GM21360 (cell line): ENCODE data around the gene UBAC2.

ENCODE experiments used
- ATAC-seq: cut with Tn5 transposase; IDR thresholded peaks from one replicate; pipeline ENCODE4 v1.9.1; 2021; ENCODE audit warnings: mild to moderate bottlenecking, moderate library complexity; ENCODE audit not compliant: unreplicated experiment

Gene UBAC2

DNA sequence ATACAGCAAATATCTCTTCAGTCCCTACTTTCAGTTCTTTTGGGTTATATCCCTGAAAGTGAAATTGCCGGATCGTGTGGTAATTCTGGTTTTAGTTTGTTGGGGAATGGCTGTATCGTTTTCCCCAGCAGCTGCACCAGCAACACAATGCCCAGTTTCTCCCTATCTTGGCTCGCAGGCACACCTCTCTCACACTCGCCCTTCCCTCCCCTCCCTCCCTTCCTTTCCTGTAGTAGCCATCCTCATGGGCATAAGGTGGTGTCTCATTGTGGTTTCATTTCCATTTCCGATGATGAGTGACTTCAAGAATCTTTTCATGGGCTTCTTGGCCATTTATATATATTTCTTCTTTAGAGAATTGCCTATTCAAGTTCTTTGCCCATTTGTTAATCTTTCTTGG, 66.2 kb downstream of the UBAC2 start:
- ATAC-seq = no peak

DNA sequence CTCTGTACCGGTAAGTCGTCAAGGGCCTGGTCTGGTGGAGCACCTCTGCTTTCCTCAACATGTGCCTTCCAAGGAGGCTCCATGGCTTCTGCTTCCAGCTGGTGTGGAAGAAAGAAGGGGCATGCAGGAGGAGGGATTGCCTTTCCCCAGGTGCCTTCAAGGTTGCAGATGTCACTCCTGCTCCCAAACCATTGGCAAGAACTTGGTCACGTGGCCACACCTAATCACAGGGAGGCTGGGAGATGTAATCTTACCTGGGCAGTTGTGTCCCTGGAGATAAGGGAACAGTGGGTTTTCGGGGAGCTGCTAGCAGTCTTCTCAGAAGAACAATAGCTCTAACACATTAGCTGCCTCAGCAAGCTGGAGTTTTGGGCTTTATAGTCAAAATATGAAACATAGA, 67.3 kb downstream of the UBAC2 start:
- ATAC-seq = no peak

DNA sequence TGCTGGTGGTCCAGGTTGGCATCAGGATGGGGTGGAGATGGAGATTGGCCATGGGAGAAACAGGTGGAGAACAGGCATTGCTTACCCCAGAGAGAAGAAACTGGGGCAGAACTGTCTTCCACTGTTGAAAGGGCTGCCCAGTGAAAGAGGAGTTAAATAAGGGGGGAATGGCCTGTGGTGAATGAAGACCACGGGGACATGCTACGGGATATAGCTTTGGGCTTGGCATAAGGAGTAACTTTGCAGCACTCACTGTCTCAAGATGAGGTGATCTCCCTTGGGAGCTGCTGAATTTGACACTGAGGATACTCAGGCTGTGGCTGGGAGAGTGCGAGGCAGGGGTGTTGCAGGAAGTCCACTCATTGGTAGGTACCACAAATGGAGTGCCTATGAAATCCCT, 68.2 kb downstream of the UBAC2 start:
- ATAC-seq = no peak

DNA sequence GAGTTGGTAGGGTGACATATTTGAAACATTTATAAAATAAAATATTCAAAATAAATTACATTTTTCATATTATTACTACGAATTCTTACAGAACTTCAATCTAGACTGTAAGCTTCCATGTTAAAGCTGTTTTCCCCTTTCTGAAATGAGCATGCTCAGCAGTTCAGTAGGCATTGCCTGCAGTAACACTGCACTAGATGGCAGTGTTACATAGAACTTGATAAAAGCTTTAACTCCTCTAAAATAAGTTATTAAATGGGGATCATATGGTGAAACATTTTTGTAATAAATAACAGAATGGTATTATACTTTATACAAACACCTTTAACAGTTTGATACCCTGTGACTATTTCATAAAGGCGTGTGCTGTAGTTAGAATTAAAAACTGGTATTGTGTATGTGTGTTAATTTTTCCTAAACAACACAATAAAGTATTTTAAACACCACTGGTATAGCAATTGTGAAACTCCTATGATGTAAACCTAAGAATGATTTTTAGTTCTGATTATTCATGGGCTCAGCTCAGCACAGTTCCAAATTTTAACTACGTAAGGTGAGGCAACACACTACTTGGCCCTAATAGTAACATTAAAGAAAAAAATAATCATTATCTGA, 69.1 kb downstream of the UBAC2 start:
- ATAC-seq = peak; percentile 59

DNA sequence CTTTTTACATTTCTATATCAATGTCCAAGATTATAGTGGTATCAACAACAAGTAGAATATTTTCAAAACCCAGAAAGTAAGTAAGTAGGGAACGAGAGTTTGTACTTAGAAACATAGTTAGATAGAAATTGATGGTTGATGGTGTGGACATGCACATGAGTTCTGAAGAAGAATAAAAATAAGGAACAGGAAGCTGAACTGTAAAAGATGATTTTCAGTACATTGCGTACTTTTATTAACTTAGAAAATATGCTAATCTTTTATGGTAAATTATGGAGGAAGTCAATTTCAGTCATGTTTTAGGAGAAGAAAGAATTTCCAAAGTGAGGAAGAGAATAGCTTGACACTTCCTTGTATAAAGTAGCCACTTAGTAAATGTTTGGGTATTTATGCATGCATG, 69.9 kb downstream of the UBAC2 start:
- ATAC-seq = no peak

DNA sequence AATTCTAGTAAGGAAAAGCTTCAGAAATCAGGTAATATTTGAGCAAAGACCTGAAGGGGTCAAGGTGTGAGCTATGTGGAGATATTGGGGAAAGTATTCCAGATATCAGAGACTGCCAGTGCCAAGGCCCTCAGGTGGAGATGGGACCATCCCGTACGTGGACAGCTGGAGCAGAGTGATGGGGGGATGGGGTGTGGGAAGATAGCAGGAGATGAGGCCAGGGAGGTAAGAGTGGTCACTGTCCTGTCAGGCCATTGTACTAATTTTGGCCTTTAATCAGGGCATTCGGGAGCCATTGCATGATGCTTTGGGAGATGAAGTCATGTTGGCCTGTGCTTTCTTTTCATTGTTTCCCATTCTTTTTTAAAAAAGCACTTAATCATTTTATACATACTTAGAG, 70.6 kb downstream of the UBAC2 start:
- ATAC-seq = no peak

DNA sequence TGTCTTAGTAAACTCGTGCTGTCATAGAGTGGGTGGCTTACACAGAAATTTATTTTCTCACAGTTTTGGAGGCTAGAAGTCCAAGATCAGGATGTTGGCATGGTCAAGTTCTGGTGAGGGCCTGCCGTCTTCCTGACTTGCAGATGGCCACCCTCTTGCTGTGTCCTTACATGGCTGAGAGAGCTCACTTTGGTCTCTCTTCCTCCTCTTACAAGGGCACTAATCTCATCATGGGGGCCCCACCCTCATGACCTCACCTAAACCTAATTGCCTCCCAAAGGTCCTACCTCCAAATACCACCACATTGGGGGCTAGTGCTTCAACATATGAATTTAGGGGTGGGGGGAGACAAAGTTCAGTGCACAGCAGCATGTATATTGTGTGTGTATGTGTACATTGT, 71.8 kb downstream of the UBAC2 start:
- ATAC-seq = no peak

DNA sequence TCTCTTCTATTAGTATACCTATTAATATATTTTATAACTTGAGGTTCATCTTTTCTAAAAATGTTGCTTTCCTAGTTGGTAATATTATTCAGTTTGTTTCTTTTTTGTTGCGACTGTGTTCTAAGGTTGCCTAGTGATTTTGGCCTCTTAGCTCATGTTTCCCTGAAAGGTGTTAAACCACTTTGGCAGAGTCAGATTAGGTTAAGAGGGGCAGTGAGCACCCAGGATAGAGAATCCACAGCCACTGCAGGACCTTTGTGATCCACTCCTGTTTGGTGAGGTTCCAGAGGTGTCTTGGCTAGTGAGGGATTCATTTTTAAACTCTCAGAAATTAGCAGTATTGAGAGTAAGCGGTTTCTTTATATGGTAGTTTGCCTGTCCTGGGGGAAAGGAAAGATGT, 72.5 kb downstream of the UBAC2 start:
- ATAC-seq = no peak

DNA sequence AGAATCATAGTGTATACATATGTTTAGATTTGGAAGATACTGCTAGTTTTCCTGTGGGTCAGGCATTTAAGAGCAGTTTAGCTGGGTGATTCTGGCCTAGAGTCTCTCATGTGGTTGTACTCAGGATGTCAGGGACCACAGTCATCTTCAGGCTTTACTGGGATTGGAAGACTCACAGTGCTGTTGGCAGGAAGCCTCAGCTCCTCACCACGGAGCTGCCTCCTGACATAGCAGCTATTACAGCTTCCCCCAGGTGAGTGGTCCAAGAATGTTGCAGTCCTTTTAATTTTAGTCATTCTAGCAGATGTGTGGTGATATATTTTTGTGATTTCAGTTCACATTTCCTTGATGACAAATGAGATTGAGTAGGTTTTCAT, 74.4 kb downstream of the UBAC2 start:
- ATAC-seq = no peak

DNA sequence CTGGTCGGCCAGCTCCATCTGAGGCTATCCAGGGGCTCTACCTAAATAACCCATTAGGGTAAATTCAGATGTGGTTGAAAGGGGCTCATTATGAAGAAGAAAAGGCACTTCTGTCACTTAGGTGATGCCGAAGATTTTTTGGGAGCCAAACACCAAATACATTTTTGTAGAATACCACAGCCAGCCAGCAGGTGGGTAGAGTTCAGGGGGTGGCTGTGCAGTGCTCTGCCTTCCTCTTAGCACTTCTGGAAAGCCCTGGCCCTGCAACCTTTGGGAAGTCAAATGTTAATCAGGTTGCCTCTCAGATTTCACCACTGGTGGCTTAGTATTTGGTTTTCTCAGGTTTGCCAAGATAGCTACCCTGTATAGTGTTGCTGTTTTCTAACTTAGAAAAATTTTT, 76.1 kb downstream of the UBAC2 start:
- ATAC-seq = no peak

DNA sequence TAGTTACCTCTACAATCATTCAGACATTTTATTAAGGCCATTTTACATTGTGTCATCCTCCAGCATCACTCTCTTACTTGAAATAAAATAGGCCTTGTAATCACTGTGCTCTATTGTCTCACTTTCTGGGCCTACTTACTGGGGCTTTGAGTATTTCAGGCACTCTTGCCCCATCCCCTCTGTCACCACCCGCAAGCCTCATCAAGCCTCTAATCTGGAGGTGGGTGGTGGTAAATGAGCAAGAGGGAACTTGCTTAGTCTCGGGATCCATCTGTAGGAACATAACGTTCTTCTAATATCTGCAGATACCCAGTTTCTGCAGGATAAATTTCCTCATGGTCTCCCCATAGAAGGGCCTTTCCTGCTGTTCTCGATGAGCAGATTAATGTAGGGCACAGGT, 77.0 kb downstream of the UBAC2 start:
- no peak for ATAC-seq

DNA sequence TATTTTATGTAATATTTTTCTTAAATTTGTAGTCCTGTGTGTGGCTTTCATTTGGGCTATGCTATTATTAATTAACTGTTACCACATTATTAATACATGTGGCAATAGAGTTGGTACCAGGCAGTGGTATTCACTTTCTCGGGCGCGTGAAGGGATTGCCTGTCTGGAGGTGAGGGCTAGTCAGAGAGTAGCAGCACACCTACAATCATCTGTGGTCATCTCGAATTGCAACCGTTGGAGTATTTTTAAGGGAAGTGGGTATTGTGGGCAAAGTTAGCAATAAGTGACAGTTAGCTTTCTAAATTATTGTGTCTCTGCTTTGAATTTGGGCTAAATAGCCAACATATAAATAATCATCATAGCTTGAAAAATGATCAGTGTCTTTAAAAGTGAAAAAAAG, 77.5 kb downstream of the UBAC2 start:
- no peak for ATAC-seq

DNA sequence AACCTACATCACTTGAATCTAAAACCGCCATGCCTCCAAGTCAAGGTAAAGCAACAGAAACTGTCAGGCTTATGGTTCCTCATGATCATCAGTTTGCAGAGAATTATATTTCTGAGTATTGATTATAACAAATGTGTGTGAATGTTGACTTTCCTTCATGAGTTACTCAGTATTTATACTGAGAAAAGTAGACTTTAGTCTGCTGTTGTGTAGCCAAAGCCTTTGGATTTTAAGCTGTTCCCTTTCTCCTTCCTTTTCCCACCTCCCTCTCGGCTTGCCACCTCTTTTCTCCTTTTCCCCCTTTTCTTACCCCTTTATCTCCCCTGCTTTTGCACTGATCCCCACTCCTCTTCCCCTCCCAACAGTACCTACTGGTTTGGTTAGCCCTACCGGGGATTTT, 78.2 kb downstream of the UBAC2 start:
- ATAC-seq = no peak

DNA sequence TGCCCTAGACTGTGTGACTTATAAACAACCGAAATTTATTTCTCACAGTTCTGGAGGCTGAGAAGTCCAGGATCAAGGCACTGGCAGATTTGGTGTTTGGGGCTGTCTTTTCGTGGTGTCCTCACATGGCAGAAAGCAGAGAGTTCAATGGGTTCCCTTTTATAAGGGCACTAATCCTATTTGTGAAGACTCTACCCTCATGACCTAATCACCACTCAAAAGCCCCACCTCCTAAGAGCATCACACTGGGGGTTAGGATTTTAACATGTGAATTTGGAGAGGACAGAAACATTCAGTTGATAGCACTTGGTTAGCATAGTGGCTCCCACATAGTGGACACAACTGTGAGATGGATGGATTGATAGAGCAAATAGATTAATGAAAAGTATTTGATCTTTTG, 79.0 kb downstream of the UBAC2 start:
- ATAC-seq = no peak

DNA sequence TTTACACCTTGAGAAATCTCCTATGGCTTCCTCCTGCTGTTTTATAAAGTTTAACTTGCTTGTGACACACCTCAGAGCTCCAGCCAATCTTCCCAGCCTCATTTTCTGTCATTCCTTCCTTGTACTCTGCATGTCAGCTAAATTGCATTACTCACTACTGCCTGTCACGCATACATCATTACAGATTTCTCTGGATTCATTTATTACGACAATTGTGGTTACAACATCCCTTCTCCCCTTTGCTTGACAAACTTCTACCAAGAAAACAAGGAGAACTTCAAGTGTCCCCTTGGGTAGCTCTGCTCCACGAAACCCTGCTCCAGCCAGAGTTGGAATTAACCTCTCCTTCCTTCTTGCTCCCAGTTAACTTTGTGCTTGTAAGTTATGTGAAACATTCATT, 79.5 kb downstream of the UBAC2 start:
- ATAC-seq = no peak

DNA sequence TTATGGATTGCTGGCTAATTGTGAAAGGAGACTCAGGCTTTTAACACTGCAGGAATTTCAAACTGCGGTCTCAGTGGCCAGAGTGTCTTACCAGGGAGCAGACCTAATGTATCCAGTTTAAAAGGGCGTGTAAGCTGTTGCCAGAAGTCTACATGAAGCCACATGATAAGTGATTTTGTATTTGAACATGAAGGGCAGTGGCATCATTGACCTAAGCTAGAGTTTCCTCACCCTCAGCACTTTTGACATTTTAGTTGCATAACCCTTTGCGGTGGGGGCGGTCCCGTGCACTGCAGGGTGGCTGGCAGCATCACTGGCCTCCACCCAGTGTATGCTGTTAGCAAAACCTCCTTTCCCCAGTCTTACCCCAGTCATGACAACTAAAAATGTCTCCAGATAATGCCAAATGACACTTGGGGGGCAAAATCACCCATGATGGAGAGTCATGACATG, 81.2 kb downstream of the UBAC2 start:
- peak; percentile 61 for ATAC-seq

DNA sequence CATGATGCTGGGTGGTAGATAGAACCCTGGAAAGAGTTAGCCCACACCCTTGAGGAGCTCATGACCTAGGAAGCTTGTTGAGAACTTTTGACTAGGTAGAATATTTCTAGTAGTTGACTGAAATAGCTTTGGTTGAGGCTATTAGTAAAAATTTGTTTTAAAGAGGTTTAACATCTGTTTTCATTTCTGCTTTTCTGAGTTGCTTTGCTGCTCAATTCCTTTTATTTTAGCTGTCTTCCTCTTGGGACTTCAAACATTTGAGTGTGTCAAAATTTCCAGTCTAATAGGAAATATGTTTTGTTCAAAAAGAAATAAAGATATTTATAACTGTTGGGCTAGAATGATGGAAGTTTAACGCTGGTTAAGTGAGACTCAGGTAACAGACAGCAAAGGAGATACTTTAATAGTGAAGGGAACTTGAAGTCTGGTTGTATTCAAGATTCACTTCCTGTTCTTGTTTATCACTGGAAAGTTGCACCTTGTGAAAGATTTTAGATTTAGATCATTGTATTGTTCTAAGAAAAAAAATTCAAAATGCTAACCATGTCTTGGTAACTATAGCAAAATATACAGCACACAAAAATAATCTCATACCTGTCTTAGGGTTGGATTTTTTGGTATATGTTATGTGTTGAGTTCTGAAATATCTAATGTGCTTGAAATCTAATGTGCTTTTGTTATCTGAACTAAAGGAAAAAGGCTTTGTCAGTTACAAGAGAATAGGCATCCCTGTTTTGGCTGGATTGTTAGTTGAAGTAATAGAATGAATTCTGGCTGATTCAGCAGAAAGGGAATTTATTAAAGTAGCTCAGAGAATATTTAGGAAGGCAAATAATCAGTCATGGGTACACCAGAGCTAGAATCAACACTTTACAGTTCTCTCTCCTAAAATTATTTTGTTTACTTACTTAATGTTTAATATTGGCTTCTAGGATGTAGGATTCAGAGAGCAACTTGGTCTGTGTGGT, 81.9 kb downstream of the UBAC2 start:
- peak; percentile 64 for ATAC-seq

DNA sequence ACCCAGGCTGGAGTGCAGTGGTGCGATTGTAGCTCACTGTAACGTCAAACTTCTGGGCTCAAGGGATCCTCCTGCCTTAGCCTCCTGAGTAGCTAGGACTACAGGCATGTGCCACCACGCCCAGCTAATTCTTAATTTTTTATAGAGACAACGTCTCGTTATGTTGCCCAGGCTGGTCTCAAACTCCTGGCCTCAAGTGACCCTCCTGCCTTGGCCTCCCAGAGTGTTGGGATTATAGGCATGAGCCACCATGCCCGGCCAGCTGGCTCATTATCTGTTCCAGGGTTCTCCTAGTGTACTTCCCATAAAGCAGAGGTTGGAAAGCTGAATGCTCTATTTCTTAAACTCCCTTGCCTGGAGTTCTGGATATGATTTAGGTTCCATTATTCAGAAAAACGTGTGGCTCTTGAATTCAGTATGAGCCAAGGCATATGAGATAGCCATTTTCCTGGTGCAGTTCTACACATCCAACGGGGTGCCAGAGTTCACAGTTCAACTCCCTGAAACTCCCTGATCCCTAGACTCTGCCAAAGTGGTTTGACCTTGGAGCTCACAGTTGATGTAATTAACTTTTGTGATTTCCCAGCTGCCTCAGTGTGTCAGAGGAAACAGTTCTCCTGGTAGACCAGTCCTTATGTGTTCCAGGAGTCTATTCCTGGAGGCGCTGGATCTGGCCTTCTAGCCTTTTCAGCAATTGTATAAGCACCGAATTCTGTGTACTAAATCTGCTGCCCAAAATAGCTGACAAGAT, 85.0 kb downstream of the UBAC2 start:
- no peak for ATAC-seq

DNA sequence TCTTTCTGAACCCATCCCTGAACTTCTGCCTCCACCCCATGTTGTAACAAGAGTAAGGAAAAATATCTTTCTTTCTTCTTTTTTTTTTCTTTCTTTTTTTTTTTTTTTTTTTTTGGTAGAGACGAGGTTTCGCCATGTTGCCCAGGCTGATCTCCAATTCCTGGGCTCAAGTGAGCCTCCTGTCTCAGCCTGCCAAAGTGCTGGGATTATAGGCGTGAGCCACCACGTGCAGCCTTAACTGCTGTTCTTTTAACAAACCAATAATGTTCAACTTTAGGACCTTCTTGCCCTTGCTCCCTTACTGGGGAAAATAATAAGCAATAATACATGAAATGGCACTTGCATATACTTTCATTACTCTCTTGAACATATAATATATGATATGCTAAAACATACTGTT, 86.9 kb downstream of the UBAC2 start:
- no peak for ATAC-seq

DNA sequence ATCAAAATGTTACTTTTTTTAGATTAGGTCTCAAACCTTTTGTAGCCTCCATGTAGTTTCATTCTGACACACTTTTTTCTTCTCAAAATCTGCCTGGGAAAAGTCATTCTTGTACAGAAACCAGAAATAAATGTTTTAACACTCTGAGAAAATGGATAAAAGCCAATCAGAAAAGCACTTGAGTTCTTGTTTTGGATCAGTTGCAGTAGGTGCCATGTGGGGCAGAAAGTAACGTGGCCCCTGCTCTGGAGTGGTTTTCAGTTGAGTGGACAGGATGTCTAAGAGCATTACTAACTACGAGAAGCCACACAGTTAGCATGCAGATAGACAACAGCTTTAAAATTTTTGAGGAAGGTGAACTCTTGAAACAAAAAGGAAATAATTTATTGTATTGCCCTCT, 87.4 kb downstream of the UBAC2 start:
- ATAC-seq = peak; percentile 79

DNA sequence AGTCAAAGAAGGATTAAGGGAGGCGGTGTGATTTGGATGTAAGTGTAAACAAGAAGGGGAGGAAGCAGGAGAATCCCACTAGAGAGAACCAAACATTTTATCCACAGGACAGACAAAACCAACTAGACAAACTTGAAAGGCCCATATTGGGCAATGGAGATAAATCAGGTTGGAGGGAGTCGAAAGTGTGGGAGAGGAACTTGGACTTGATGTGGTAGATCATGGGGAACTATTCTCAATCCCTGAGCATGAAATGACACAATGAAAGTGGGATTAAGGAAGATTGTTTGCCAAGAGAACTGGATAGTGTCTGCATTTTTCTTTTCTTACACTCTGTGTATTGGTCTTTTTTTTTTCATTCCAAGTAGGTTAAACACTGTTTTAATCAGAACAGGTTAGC, 88.6 kb downstream of the UBAC2 start:
- ATAC-seq = no peak
